Stimulated activated naive CD8-positive, alpha-beta T cell treated with anti-CD3 and anti-CD28 coated beads, Interleukin-15, Interleukin-2, amounts not matched to agents 100 ng/mL and 50 ng/mL, for 24 hours (primary cell): ENCODE measurements around the gene AIF1L.
"Not testable (repeated sequence)": the region's sequence is repeated elsewhere in the genome, so short reads cannot be mapped to it uniquely, and the experiment has no call there.

Experiments
- H3K27ac Mint-ChIP-seq: one replicate; pipeline ENCODE4 v1.8.0; 2021; ENCODE audit warnings: mild to moderate bottlenecking, mixed read lengths
- H3K27me3 Mint-ChIP-seq: one replicate; pipeline ENCODE4 v1.8.0; 2021; ENCODE audit warnings: mixed read lengths
- H3K36me3 Mint-ChIP-seq: one replicate; pipeline ENCODE4 v1.8.0; 2021; ENCODE audit warnings: low read depth, mixed read lengths
- H3K4me1 Mint-ChIP-seq: one replicate; pipeline ENCODE4 v1.8.0; 2021; ENCODE audit warnings: low read depth, mixed read lengths
- H3K4me3 Mint-ChIP-seq: one replicate; pipeline ENCODE4 v1.8.0; 2021; ENCODE audit warnings: mild to moderate bottlenecking, mixed read lengths
- H3K9me3 Mint-ChIP-seq: one replicate; pipeline ENCODE4 v1.8.0; 2021; ENCODE audit warnings: mixed read lengths

Gene AIF1L

GRCh38 chr9:131145245-131145644 is 48.9 kb downstream of the AIF1L start:
- Mint-ChIP-seq H3K36me3 (peaks cover 85% of the 10 kb centered on the region), H3K27me3 (no peaks in the 10 kb centered on the region), H3K4me1 (peaks cover 11% of the 10 kb centered on the region), H3K9me3 (no peaks in the 10 kb centered on the region), H3K4me3 (no peak overlapping the region), H3K27ac (no peak overlapping the region)

- Mint-ChIP-seq H3K9me3 (no peaks in the 10 kb centered on the region), H3K27me3 (no peaks in the 10 kb centered on the region), H3K4me3 (no peak overlapping the region), H3K4me1 (peaks cover 11% of the 10 kb centered on the region), H3K36me3 (peaks cover 83% of the 10 kb centered on the region), H3K27ac (no peak overlapping the region)
Observed at GRCh38 chr9:131146186-131146585, 49.9 kb downstream of the AIF1L start.

GRCh38 chr9:131148276-131148675 is 51.9 kb downstream of the AIF1L start:
- H3K27ac Mint-ChIP-seq = no peak overlapping the region
- H3K9me3 Mint-ChIP-seq = no peaks in the 10 kb centered on the region
- peaks cover 11% of the 10 kb centered on the region for H3K4me1 Mint-ChIP-seq
- no peaks in the 10 kb centered on the region for H3K27me3 Mint-ChIP-seq
- peaks cover 85% of the 10 kb centered on the region for H3K36me3 Mint-ChIP-seq
- H3K4me3 Mint-ChIP-seq = no peak overlapping the region

GRCh38 chr9:131148966-131149687 is 52.8 kb downstream of the AIF1L start:
- Mint-ChIP-seq H3K27me3 (no peaks in the 10 kb centered on the region), H3K4me1 (peaks cover 11% of the 10 kb centered on the region), H3K4me3 (no peak overlapping the region), H3K9me3 (no peaks in the 10 kb centered on the region), H3K36me3 (peaks cover 85% of the 10 kb centered on the region), H3K27ac (peak overlapping the region; percentile 64)

- Mint-ChIP-seq H3K4me1 (peaks cover 11% of the 10 kb centered on the region), H3K9me3 (no peaks in the 10 kb centered on the region), H3K27ac (peak overlapping the region; percentile 64), H3K27me3 (no peaks in the 10 kb centered on the region), H3K36me3 (peaks cover 85% of the 10 kb centered on the region), H3K4me3 (no peak overlapping the region)
Observed at GRCh38 chr9:131149688-131150053, 53.3 kb downstream of the AIF1L start.

- H3K27ac Mint-ChIP-seq = no peak overlapping the region
- H3K9me3 Mint-ChIP-seq = no peaks in the 10 kb centered on the region
- no peak overlapping the region for H3K4me3 Mint-ChIP-seq
- H3K36me3 Mint-ChIP-seq = peaks cover 78% of the 10 kb centered on the region
- no peaks in the 10 kb centered on the region for H3K27me3 Mint-ChIP-seq
- H3K4me1 Mint-ChIP-seq = peaks cover 11% of the 10 kb centered on the region
Observed at GRCh38 chr9:131153595-131153994, 57.3 kb downstream of the AIF1L start.

GRCh38 chr9:131158673-131159072 is 62.3 kb downstream of the AIF1L start:
- not testable (repeated sequence) for H3K9me3 Mint-ChIP-seq, H3K4me3 Mint-ChIP-seq, H3K27ac Mint-ChIP-seq, H3K27me3 Mint-ChIP-seq, H3K4me1 Mint-ChIP-seq
- peaks cover 64% of the 10 kb centered on the region for H3K36me3 Mint-ChIP-seq

GRCh38 chr9:131160416-131161112 is 64.2 kb downstream of the AIF1L start:
- no peaks in the 10 kb centered on the region for H3K4me1 Mint-ChIP-seq
- H3K27me3 Mint-ChIP-seq = no peaks in the 10 kb centered on the region
- H3K4me3 Mint-ChIP-seq = no peak overlapping the region
- no peaks in the 10 kb centered on the region for H3K9me3 Mint-ChIP-seq
- peaks cover 59% of the 10 kb centered on the region for H3K36me3 Mint-ChIP-seq
- no peak overlapping the region for H3K27ac Mint-ChIP-seq

GRCh38 chr9:131161585-131161984 is 65.3 kb downstream of the AIF1L start:
- H3K4me3 Mint-ChIP-seq = no peak overlapping the region
- no peaks in the 10 kb centered on the region for H3K27me3 Mint-ChIP-seq
- no peak overlapping the region for H3K27ac Mint-ChIP-seq
- H3K9me3 Mint-ChIP-seq = no peaks in the 10 kb centered on the region
- peaks cover 62% of the 10 kb centered on the region for H3K36me3 Mint-ChIP-seq
- no peaks in the 10 kb centered on the region for H3K4me1 Mint-ChIP-seq

- Mint-ChIP-seq H3K27ac (no peak overlapping the region), H3K4me1 (no peaks in the 10 kb centered on the region), H3K4me3 (no peak overlapping the region), H3K36me3 (peaks cover 67% of the 10 kb centered on the region), H3K9me3 (no peaks in the 10 kb centered on the region), H3K27me3 (no peaks in the 10 kb centered on the region)
Observed at GRCh38 chr9:131162886-131163285, 66.6 kb downstream of the AIF1L start.

GRCh38 chr9:131165523-131165922 is 69.2 kb downstream of the AIF1L start:
- no peaks in the 10 kb centered on the region for H3K9me3 Mint-ChIP-seq
- peaks cover 67% of the 10 kb centered on the region for H3K36me3 Mint-ChIP-seq
- no peak overlapping the region for H3K4me3 Mint-ChIP-seq
- H3K27ac Mint-ChIP-seq = no peak overlapping the region
- H3K4me1 Mint-ChIP-seq = no peaks in the 10 kb centered on the region
- no peaks in the 10 kb centered on the region for H3K27me3 Mint-ChIP-seq

GRCh38 chr9:131167146-131167692 is 70.9 kb downstream of the AIF1L start:
- Mint-ChIP-seq H3K9me3 (no peaks in the 10 kb centered on the region), H3K36me3 (peaks cover 73% of the 10 kb centered on the region), H3K4me3 (no peak overlapping the region), H3K27me3 (no peaks in the 10 kb centered on the region), H3K27ac (no peak overlapping the region), H3K4me1 (no peaks in the 10 kb centered on the region)

- Mint-ChIP-seq H3K9me3 (no peaks in the 10 kb centered on the region), H3K27ac (no peak overlapping the region), H3K4me3 (no peak overlapping the region), H3K27me3 (no peaks in the 10 kb centered on the region), H3K36me3 (peaks cover 75% of the 10 kb centered on the region), H3K4me1 (no peaks in the 10 kb centered on the region)
Observed at GRCh38 chr9:131167936-131168335, 71.6 kb downstream of the AIF1L start.

GRCh38 chr9:131169563-131170240 is 73.4 kb downstream of the AIF1L start:
- no peak overlapping the region for H3K27ac Mint-ChIP-seq
- H3K4me1 Mint-ChIP-seq = no peaks in the 10 kb centered on the region
- no peaks in the 10 kb centered on the region for H3K27me3 Mint-ChIP-seq
- peaks cover 70% of the 10 kb centered on the region for H3K36me3 Mint-ChIP-seq
- no peak overlapping the region for H3K4me3 Mint-ChIP-seq
- H3K9me3 Mint-ChIP-seq = no peaks in the 10 kb centered on the region
